Mucosa of rectum (tissue), 2 donors: ENCODE data around the gene TBX20.

Source experiments
- H3K27ac ChIP-seq, 2 donors: one replicate each; pipeline ENCODE4 v1.7.0; 2013; ENCODE audit warnings: inconsistent platforms in 2 of 2, low read depth in 2 of 2, low read length in 2 of 2
- H3K27me3 ChIP-seq, 2 donors: one replicate each; pipeline ENCODE4 v1.7.0; 2013; ENCODE audit warnings: low read length in 2 of 2; ENCODE audit not compliant: control insufficient read depth in 2 of 2, insufficient read depth in 2 of 2
- H3K36me3 ChIP-seq, 2 donors: one replicate each; pipeline ENCODE4 v1.7.0; 2013; ENCODE audit warnings: low read length in 2 of 2; ENCODE audit not compliant: control insufficient read depth in 2 of 2, insufficient read depth in 2 of 2
- H3K4me1 ChIP-seq, 2 donors: one replicate each; pipeline ENCODE4 v1.7.0; 2013; ENCODE audit warnings: low read length in 2 of 2, mild to moderate bottlenecking in 1 of 2; ENCODE audit not compliant: control insufficient read depth in 2 of 2, insufficient read depth in 2 of 2
- H3K4me3 ChIP-seq, 2 donors: one replicate each; pipeline ENCODE4 v1.7.0; 2013; ENCODE audit warnings: low read length in 2 of 2
- H3K9ac ChIP-seq, 2 donors: one replicate each; pipeline ENCODE4 v1.7.0; 2013; ENCODE audit warnings: low read length in 2 of 2, low read depth in 1 of 2, mild to moderate bottlenecking in 1 of 2
- H3K9me3 ChIP-seq, 2 donors: one replicate each; pipeline ENCODE4 v1.7.0; 2013; ENCODE audit warnings: low read length in 2 of 2; ENCODE audit not compliant: control insufficient read depth in 2 of 2
- donor health status: healthy.
- donor health status: Normal muscosa, but diverticular disease.

Gene TBX20

GRCh38 chr7:35263396-35263795 lies 9.5 kb upstream of the TBX20 start:
- H3K27me3 ChIP-seq, result peaks cover 36 to 46% of the 10 kb centered on the region in 2 donors
- no peak overlapping the region for H3K27ac ChIP-seq
- peaks cover 0 to 3% of the 10 kb centered on the region in 2 donors for H3K9me3 ChIP-seq

GRCh38 chr7:35261476-35262285 lies 7.8 kb upstream of the TBX20 start:
- H3K27me3 ChIP-seq, result peaks cover 45 to 58% of the 10 kb centered on the region in 2 donors
- peaks cover 0 to 3% of the 10 kb centered on the region in 2 donors for H3K9me3 ChIP-seq
- H3K27ac ChIP-seq, result no peak overlapping the region
- no peaks in the 10 kb centered on the region for H3K4me1 ChIP-seq
- H3K36me3 ChIP-seq, result no peaks in the 10 kb centered on the region
- no peak overlapping the region for H3K9ac ChIP-seq
- H3K4me3 ChIP-seq, result no peak overlapping the region

More at GRCh38 chr7:35263396-35263795, 9.5 kb upstream of the TBX20 start:
- Histone ChIP-seq H3K9ac (no peak overlapping the region), H3K4me3 (no peak overlapping the region), H3K4me1 (no peaks in the 10 kb centered on the region), H3K36me3 (no peaks in the 10 kb centered on the region)

- H3K9me3 ChIP-seq, result peaks cover 0 to 3% of the 10 kb centered on the region in 2 donors
- no peaks in the 10 kb centered on the region for H3K4me1 ChIP-seq
- no peak overlapping the region for H3K9ac ChIP-seq
- no peak overlapping the region for H3K4me3 ChIP-seq
- no peaks in the 10 kb centered on the region for H3K36me3 ChIP-seq
- peaks cover 48 to 65% of the 10 kb centered on the region in 2 donors for H3K27me3 ChIP-seq
- H3K27ac ChIP-seq, result no peak overlapping the region
These were observed 7.1 kb upstream of the TBX20 start for GRCh38 chr7:35261041-35261440.

- Histone ChIP-seq H3K36me3 (no peaks in the 10 kb centered on the region), H3K4me3 (no peak overlapping the region), H3K27ac (no peak overlapping the region), H3K4me1 (no peaks in the 10 kb centered on the region), H3K27me3 (peaks cover 56 to 72% of the 10 kb centered on the region in 2 donors), H3K9me3 (peaks cover 0 to 3% of the 10 kb centered on the region in 2 donors), H3K9ac (no peak overlapping the region)
These were observed 6.3 kb upstream of the TBX20 start for GRCh38 chr7:35260246-35260645.

- H3K4me3 ChIP-seq, result no peak overlapping the region
- no peaks in the 10 kb centered on the region for H3K4me1 ChIP-seq
- H3K27ac ChIP-seq, result no peak overlapping the region
- H3K9ac ChIP-seq, result no peak overlapping the region
- peaks cover 61 to 78% of the 10 kb centered on the region in 2 donors for H3K27me3 ChIP-seq
- H3K9me3 ChIP-seq, result peaks cover 0 to 3% of the 10 kb centered on the region in 2 donors
- H3K36me3 ChIP-seq, result no peaks in the 10 kb centered on the region
These were observed 5.6 kb upstream of the TBX20 start for GRCh38 chr7:35259523-35259908.

GRCh38 chr7:35258868-35259522 lies 5.1 kb upstream of the TBX20 start:
- no peak overlapping the region for H3K4me3 ChIP-seq
- H3K36me3 ChIP-seq, result no peaks in the 10 kb centered on the region
- no peaks in the 10 kb centered on the region for H3K4me1 ChIP-seq
- H3K9me3 ChIP-seq, result peaks cover 0 to 3% of the 10 kb centered on the region in 2 donors
- H3K9ac ChIP-seq, result no peak overlapping the region
- H3K27ac ChIP-seq, result no peak overlapping the region
- H3K27me3 ChIP-seq, result peaks cover 65 to 80% of the 10 kb centered on the region in 2 donors

- H3K9ac ChIP-seq, result no peak overlapping the region
- no peak overlapping the region for H3K4me3 ChIP-seq
- peaks cover 65 to 79% of the 10 kb centered on the region in 2 donors for H3K27me3 ChIP-seq
- H3K27ac ChIP-seq, result no peak overlapping the region
- H3K36me3 ChIP-seq, result no peaks in the 10 kb centered on the region
- peaks cover 3 to 5% of the 10 kb centered on the region in 2 donors for H3K4me1 ChIP-seq
- H3K9me3 ChIP-seq, result peaks cover 0 to 3% of the 10 kb centered on the region in 2 donors
These were observed 4.4 kb upstream of the TBX20 start for GRCh38 chr7:35258125-35258867.

- H3K9ac ChIP-seq, result no peak overlapping the region
- peaks cover 3 to 7% of the 10 kb centered on the region in 2 donors for H3K4me1 ChIP-seq
- H3K4me3 ChIP-seq, result no peak overlapping the region
- peaks cover 65 to 84% of the 10 kb centered on the region in 2 donors for H3K27me3 ChIP-seq
- no peaks in the 10 kb centered on the region for H3K36me3 ChIP-seq
- H3K27ac ChIP-seq, result no peak overlapping the region
- peaks cover 0 to 3% of the 10 kb centered on the region in 2 donors for H3K9me3 ChIP-seq
These were observed 3.6 kb upstream of the TBX20 start for GRCh38 chr7:35257251-35258124.
